Omental fat pad (tissue), 4 donors: Measurements from ENCODE around the gene MFAP5. TPM values are rescaled to one million over a fixed set of nuclear protein-coding genes. Genes with fewer than 3 reads are reported as not detected.

Source experiments
- ATAC-seq: fragments of 150-250 bp; one replicate; pipeline ENCODE4 v1.9.1; 2016; ENCODE audit warnings: mild to moderate bottlenecking, moderate library complexity; ENCODE audit not compliant: low FRiP score
- DNase-seq: peaks from one replicate; pipeline ENCODE4 v3.0.0-alpha.2; 2019; ENCODE audit warnings: low spot score
- small RNA-seq: library from RNA; depleted of rRNA; stranded (forward); fragments of <200 nt; gene quantifications from one replicate; pipeline ENCODE3, GENCODE V24; 2016
- total RNA-seq, 4 donors: library from RNA; depleted of rRNA; stranded (reverse); fragments of >200 nt; gene quantifications; one replicate each; pipeline ENCODE4 v1.1.0, GENCODE V29; 2016
- TF ChIP-seq, protein P1 (sequence below), 3 donors: fragments of 450-650 bp; IDR thresholded peaks; one replicate each; pipeline ENCODE4 v1.5.1; 2016 to 2017; ENCODE audit warnings: antibody characterized with exemption in 3 of 3, mild to moderate bottlenecking in 3 of 3, moderate library complexity in 2 of 3

Gene MFAP5
- total RNA-seq, 4 donors from 2014 or later, result 34.5 to 793 (median 148) TPM

DNA sequence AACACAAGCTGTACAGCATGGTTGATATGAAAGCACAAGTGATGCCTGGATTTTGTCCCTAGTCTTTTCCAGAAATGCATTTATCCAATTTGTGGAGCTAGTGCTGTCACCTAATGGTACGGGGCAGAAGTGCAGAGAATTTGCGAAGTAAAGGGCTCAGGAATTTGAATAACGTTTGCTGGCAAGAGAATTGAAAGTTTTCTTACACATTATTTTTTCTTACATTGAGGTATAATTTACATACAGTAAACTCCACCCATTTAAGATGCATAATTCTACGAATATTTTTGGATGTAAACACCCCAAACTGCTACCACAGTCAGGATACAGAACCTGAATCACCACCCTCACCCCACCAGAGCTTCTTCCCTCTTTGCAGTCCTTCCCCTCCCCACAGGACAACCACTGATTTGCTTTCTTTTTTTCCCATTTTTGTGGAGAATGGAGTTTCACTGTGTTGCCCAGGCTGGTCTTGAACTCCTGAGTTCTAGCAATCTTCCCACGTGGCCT is 53.5 kb downstream of the MFAP5 start:
- DNase-seq (no peak), ATAC-seq (no peak)
- TF ChIP-seq, protein P1, sequence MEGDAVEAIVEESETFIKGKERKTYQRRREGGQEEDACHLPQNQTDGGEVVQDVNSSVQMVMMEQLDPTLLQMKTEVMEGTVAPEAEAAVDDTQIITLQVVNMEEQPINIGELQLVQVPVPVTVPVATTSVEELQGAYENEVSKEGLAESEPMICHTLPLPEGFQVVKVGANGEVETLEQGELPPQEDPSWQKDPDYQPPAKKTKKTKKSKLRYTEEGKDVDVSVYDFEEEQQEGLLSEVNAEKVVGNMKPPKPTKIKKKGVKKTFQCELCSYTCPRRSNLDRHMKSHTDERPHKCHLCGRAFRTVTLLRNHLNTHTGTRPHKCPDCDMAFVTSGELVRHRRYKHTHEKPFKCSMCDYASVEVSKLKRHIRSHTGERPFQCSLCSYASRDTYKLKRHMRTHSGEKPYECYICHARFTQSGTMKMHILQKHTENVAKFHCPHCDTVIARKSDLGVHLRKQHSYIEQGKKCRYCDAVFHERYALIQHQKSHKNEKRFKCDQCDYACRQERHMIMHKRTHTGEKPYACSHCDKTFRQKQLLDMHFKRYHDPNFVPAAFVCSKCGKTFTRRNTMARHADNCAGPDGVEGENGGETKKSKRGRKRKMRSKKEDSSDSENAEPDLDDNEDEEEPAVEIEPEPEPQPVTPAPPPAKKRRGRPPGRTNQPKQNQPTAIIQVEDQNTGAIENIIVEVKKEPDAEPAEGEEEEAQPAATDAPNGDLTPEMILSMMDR (IDR thresholded peaks at IDR 0.05), result no peak

DNA sequence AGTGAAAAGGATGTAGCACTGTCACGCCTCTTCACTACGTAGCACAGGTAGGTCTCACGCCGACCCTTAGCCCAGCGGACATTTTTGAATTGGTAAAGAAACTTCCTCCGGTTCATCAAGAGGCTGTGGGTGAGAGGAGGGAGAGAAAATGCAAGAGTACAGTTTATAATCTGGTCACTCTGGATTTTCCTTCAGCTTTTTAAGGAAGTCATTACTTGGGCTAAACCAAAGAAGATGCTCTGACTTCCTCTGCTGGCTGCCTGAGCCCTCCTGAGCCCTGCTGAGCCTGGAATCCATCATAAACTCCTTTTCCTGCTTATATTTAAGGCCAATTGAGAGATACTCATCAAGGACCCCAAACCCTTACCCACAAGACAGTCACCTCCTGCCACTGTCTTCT is 55.7 kb downstream of the MFAP5 start:
- TF ChIP-seq, protein P1 (IDR thresholded peaks at IDR 0.05), result no peak
- ATAC-seq (no peak), DNase-seq (no peak)

DNA sequence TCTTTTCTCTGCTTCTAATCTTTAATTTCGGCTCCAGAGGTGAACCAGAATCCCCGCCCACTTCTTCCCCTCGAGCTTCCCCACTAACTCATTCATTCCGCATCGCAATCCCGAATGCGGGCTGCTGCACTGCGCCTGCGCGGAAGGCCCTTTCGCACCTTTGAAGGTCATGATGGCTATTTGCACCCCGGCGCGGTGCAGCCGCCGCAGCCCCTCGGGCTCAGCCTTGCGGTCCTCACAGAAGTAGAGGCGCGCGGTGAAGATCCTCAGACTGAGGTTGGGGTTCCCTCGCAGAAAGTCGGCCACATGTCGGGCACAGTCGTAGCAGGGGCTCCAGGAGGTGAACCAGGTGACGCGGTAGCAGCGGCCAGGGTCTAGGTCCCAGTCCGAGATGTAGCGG is 57.6 kb downstream of the MFAP5 start:
- no peak for ATAC-seq
- no peak for DNase-seq
- TF ChIP-seq, protein P1 (IDR thresholded peaks at IDR 0.05), result no peak

DNA sequence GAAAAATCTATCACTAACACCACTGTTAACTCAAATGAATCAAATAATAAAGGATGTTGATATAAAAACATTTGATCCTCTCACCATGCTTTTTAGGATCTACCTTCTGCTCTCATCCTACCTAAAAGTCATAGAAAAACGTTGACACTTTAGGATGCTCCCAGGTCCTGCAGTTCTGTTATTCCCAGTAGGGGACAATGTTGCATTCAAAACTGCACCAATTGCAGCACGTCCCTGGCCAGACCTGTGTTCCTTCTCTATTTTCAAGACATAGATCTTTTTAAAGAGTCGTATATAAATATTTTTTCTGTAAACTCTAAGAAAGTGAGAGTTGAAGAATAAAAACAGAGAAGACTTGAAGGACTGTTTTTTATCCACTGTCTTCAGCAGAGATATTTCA is 58.8 kb downstream of the MFAP5 start:
- DNase-seq (no peak), ATAC-seq (no peak)
- TF ChIP-seq, protein P1 (IDR thresholded peaks at IDR 0.05), result no peak

DNA sequence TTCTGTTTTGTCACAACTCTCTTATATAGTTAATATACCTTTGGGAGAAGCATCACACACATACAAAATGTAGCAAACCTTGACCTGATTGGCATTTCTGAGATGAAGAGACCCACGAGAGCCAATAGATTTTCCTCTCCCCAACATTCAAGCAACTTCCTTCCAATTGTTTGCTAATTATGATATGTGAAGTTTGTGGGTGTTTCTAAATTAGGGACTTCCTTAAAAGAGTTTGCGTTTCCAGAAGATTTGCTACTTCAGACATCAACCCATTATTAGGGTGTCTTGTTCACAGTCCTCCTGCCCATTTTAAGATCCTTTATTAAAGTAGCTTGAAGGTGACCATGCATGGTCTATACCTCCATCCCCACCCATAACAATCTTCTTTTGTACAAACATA is 59.3 kb downstream of the MFAP5 start:
- DNase-seq, result no peak
- TF ChIP-seq, protein P1 (IDR thresholded peaks at IDR 0.05), result no peak
- ATAC-seq, result no peak

DNA sequence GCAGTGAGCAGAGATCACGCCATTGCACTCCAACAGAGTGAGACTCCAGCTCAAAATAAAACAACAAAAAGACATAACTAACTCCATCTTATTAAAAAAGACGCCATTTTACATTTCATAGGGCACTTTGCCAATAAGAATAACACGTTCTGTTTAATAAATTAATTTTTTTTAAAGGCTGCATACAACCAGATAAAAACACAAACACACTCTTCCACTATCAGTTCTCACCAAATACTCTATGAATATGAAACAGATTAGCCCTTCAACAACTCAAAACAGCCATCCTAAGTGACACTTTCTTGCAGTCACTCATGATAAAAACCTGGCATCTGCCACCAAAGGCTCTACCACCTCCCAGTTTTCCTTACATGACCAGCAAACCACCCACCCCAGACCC is 66.1 kb downstream of the MFAP5 start:
- TF ChIP-seq, protein P1 (IDR thresholded peaks at IDR 0.05), result no peak
- ATAC-seq (no peak), DNase-seq (no peak)

Small RNAs within 50 kb of the gene (small RNA-seq; reads per million reads assigned to genes)
- gene RF00564, result not detected

Other genes starting within 250 kb of the MFAP5 start
- not detected for gene CLEC6A, start 206.9 kb downstream of the MFAP5 start, total RNA-seq
- gene CLEC4D, start 149.3 kb downstream of the MFAP5 start, total RNA-seq, result 1 to 10 TPM in 2 of 4 donors, under 1 TPM in 1, not detected in 1; 0.56 to 2.0 (median 1.1) TPM
- gene CLEC4E, start 121.9 kb downstream of the MFAP5 start, total RNA-seq, result 10 to 100 TPM in 2 of 4 donors, 1 to 10 TPM in 2; 2.7 to 37.8 (median 13.1) TPM
- under 1 TPM in 1 of 4 donors, not detected in 3; 0.63 TPM for gene AICDA, start 50.0 kb downstream of the MFAP5 start, total RNA-seq
- gene RIMKLB, start 35.2 kb upstream of the MFAP5 start, total RNA-seq, result 100 to 1,000 TPM in 1 of 4 donors, 10 to 100 TPM in 3; 53.9 to 202 (median 62.6) TPM
- not detected for gene A2ML1, start 159.8 kb upstream of the MFAP5 start, total RNA-seq